OCI-LY3 (cell line): ENCODE data around the gene DPYD.

Experiments
- EZH2phosphoT487 ChIP-seq: fragments of 200-600 bp; shearing (Covaris generic); IDR thresholded peaks from 2 replicates; pipeline ENCODE4 v1.6.1; 2018; ENCODE audit warnings: antibody characterized with exemption, mixed run types, low read depth
- TF ChIP-seq, protein P1 (sequence below): fragments of 200-600, 300-600 bp; sonication (generic); IDR thresholded peaks from 2 replicates; pipeline ENCODE4 v1.5.1; 2014; ENCODE audit warnings: antibody characterized with exemption, low read length, low read depth

DNA sequence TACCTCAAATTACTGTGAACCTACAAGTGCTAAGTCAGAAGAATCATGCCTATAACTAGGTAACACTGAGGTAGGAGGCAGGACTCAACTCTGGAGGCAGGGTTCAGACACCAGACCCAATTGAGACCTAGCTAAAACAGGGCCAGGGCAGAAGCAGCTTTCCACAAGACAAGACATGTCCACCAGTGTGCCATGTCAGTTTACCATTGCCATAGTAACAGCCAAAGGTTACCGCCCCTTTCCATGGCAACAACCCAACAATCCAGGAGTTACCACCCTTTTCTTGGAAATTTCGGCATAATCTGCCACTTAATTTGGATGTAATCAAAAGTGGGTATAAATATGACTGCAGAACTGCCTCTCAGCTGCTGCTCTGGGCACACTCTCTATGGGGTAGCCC is 432.3 kb downstream of the DPYD start:
- TF ChIP-seq, protein P1, sequence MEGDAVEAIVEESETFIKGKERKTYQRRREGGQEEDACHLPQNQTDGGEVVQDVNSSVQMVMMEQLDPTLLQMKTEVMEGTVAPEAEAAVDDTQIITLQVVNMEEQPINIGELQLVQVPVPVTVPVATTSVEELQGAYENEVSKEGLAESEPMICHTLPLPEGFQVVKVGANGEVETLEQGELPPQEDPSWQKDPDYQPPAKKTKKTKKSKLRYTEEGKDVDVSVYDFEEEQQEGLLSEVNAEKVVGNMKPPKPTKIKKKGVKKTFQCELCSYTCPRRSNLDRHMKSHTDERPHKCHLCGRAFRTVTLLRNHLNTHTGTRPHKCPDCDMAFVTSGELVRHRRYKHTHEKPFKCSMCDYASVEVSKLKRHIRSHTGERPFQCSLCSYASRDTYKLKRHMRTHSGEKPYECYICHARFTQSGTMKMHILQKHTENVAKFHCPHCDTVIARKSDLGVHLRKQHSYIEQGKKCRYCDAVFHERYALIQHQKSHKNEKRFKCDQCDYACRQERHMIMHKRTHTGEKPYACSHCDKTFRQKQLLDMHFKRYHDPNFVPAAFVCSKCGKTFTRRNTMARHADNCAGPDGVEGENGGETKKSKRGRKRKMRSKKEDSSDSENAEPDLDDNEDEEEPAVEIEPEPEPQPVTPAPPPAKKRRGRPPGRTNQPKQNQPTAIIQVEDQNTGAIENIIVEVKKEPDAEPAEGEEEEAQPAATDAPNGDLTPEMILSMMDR: no peak
- TF ChIP-seq EZH2phosphoT487: no peak
